Measurements from ENCODE around the gene FOXN4. TPM values are rescaled to one million over a fixed set of nuclear protein-coding genes. Genes with fewer than 3 reads are reported as not detected.

Gene FOXN4
- total RNA-seq, 1 donor from 2014 or later = not detected

GRCh38 chr12:109286652-109287051, 22.4 kb downstream of the FOXN4 start:
- FAIRE-seq (no peak), DNase-seq (ENCODE audit: low read depth) (no peak)
- H3K27me3 ChIP-seq (ENCODE audit: control insufficient read depth, insufficient read depth, low read length) = peaks cover 5% of the 10 kb centered on the region
- H3K4me3 ChIP-seq (ENCODE audit: low read depth, low read length) = no peak overlapping the region
- TF ChIP-seq CTCF (IDR thresholded peaks at IDR 0.05; ENCODE audit: insufficient read depth, low read length, severe bottlenecking) = no peak
- H3K36me3 ChIP-seq (ENCODE audit: control insufficient read depth, insufficient read depth, low read length) = no peaks in the 10 kb centered on the region

- DNase-seq (ENCODE audit: low read depth) (no peak), FAIRE-seq (no peak)
- H3K36me3 ChIP-seq (ENCODE audit: control insufficient read depth, insufficient read depth, low read length) = no peaks in the 10 kb centered on the region
- TF ChIP-seq CTCF (IDR thresholded peaks at IDR 0.05; ENCODE audit: insufficient read depth, low read length, severe bottlenecking) = no peak
- peaks cover 5% of the 10 kb centered on the region for H3K27me3 ChIP-seq (ENCODE audit: control insufficient read depth, insufficient read depth, low read length)
- no peak overlapping the region for H3K4me3 ChIP-seq (ENCODE audit: low read depth, low read length)
Observed at GRCh38 chr12:109286252-109286651, 22.8 kb downstream of the FOXN4 start.

DNA sequence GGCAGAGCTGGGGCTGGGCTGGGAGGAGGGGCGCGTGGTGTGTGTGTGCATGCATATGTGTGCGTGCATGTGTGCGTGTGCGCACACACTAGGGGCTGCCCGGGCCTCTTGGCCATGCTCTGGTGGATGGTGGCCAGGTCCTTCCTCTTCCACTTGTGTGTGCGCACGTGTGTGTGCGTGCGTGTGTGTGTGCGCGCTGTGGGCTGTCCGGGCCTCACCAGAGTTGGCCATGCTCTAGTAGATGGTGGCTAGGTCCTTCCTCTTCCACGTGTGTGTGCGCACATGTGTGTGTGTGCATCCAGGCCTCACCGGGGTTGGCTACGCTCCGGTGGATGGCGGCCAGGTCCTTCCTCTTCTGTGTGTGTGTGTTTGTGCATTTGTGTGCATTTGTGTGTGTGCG, 24.7 kb downstream of the FOXN4 start:
- Histone ChIP-seq H3K27me3 (ENCODE audit: control insufficient read depth, insufficient read depth, low read length) (no peaks in the 10 kb centered on the region), H3K36me3 (ENCODE audit: control insufficient read depth, insufficient read depth, low read length) (no peaks in the 10 kb centered on the region), H3K4me3 (ENCODE audit: low read depth, low read length) (no peak overlapping the region)
- DNase-seq (ENCODE audit: low read depth) (no peak), FAIRE-seq (no peak)
- TF ChIP-seq CTCF (IDR thresholded peaks at IDR 0.05; ENCODE audit: insufficient read depth, low read length, severe bottlenecking) = no peak

DNA sequence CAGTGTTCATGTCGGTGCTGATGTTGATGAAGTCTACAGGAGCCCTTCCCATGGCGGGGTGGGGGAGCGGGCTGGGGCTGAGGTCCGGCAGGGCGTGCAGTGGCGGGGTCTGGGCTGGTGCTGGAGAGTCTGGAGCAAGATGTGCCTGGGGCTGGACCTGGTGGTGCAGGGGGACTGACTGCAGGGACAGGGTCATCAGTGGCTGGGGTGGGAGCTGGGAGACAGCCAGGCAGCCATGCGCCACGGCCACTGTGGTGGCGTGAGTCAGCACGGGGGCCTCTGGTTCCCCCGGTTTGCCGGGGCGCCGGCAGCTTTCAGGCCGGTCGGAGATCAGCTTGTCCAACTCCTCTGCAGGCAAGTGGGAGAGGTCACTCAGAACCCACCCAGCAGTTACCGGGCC, 27.6 kb downstream of the FOXN4 start:
- FAIRE-seq (no peak), DNase-seq (ENCODE audit: low read depth) (no peak)
- Histone ChIP-seq H3K4me3 (ENCODE audit: low read depth, low read length) (no peak overlapping the region), H3K36me3 (ENCODE audit: control insufficient read depth, insufficient read depth, low read length) (no peaks in the 10 kb centered on the region), H3K27me3 (ENCODE audit: control insufficient read depth, insufficient read depth, low read length) (no peaks in the 10 kb centered on the region)
- TF ChIP-seq CTCF (IDR thresholded peaks at IDR 0.05; ENCODE audit: insufficient read depth, low read length, severe bottlenecking) = no peak

DNA sequence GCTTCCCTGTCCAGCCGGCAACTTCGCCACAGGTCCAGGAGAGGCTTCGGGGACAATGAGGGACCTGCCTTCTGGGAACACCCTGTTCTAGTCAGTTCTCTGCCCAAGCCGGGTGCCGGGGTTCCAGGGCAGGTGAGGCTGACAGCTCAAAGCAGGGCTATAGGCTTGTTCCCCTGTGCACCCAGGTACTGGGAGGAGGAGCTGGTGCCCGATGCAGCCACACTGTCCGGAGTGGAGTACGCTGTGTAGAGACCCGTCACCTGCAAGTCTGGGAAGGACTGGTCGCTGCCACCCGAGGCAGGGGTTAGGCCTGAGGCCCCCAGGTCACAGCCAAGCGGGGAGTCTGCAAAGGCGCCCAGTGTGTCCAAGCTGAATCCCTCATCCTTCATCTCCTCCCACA, 29.6 kb downstream of the FOXN4 start:
- DNase-seq (ENCODE audit: low read depth) = no peak
- Histone ChIP-seq H3K4me3 (ENCODE audit: low read depth, low read length) (no peak overlapping the region), H3K27me3 (ENCODE audit: control insufficient read depth, insufficient read depth, low read length) (no peaks in the 10 kb centered on the region), H3K36me3 (ENCODE audit: control insufficient read depth, insufficient read depth, low read length) (no peaks in the 10 kb centered on the region)
- no peak for TF ChIP-seq CTCF (IDR thresholded peaks at IDR 0.05; ENCODE audit: insufficient read depth, low read length, severe bottlenecking)
- no peak for FAIRE-seq

DNA sequence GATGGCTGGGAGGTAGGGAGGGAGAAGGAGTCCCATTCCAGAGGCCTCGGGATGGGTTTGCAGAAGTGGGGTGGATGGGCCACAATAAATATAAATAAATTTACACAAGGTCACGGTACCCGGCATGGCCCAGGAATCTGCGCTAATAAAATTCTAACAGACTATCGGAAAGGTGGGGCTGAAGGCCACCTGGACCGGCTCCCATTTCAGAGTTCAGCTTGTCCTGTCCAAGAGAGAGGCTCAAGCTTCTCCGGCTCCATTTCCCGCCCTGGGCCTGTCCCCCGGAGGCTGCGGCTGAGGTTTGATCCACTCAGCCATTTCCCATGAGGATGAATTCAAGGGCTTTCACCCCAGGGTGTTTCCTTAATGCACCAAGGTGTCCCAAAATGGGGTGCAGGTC, 30.2 kb downstream of the FOXN4 start:
- DNase-seq (ENCODE audit: low read depth) (no peak), FAIRE-seq (no peak)
- H3K4me3 ChIP-seq (ENCODE audit: low read depth, low read length) = no peak overlapping the region
- no peaks in the 10 kb centered on the region for H3K36me3 ChIP-seq (ENCODE audit: control insufficient read depth, insufficient read depth, low read length)
- no peaks in the 10 kb centered on the region for H3K27me3 ChIP-seq (ENCODE audit: control insufficient read depth, insufficient read depth, low read length)
- TF ChIP-seq CTCF (IDR thresholded peaks at IDR 0.05; ENCODE audit: insufficient read depth, low read length, severe bottlenecking) = no peak

Data from bronchial epithelial cell (primary cell).